H1 (cell line): ENCODE data around the gene TYSND1. TPM values are rescaled to one million over a fixed set of nuclear protein-coding genes. Genes with fewer than 3 reads are reported as not detected.

ENCODE experiments used
- SIN3A ChIP-seq, 2 experiments: IDR thresholded peaks in 1 of 2; conservative IDR thresholded peaks in 1 of 2; 2 replicates each; pipeline ENCODE4 v1.6.1; 2011 to 2012; ENCODE audit warnings: low read length in 2 of 2, improper control_type of control experiment in 1 of 2, low read depth in 1 of 2, mild to moderate bottlenecking in 1 of 2
- SP1 ChIP-seq: IDR thresholded peaks from 2 replicates; pipeline ENCODE4 v1.6.1; 2011; ENCODE audit warnings: low read depth, low read length
- polyA plus RNA-seq, 7 experiments: library from polyadenylated mRNA; depleted of rRNA in 3 of 7; stranded (reverse) in 5 of 7; unstranded in 2 of 7; fragments of >200 nt in 5 of 7; fragments of 200-250 nt in 2 of 7; gene quantifications; 1 replicate in 5 of 7; 2 replicates in 1 of 7; 4 replicates in 1 of 7; pipeline versions ENCODE4 v1.2.1 to v1.2.3, GENCODE V29; 2011 to 2013; ENCODE audit warnings: missing spikeins in 2 of 7, mixed read lengths in 2 of 7
- total RNA-seq: library from RNA; stranded (reverse); fragmentation: NEBNext Ultra II Directional; extraction: Animal tissue kit (Norgen Biotek cat#: 25700); gene quantifications from 2 replicates; pipeline ENCODE4 v1.2.1, GENCODE V29; 2021
- TF ChIP-seq, protein P1 (sequence below): IDR thresholded peaks from 2 replicates; pipeline ENCODE4 v1.6.1; 2012; ENCODE audit warnings: inconsistent platforms

TYSND1 gene
- total and polyA plus RNA-seq, 2 of the 8 experiments (the other 6 are each of a cell fraction or from before 2014, with no cell fraction given): 11.9 to 15.0 TPM

DNA sequence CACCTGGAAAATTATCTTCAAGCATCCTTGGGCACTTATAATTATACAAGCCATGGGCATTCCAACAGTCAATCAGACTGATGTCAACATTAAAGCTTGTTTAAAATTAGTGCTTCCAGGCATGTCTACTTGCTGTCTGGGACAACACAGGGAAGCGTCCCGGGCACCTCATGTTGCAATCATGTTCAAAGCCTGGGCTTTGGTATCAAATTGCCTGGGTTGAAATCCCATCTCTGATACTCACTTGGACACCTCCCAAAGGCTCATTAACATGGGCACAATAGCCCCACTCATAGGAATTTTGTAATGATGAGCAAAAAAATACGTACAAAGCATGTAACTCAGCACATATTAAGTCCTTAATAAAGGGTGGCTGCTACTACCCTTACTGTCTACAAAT is 28.3 kb downstream of the TYSND1 start (continued):
- TF ChIP-seq SIN3A (conservative IDR thresholded peaks at IDR 0.05 in 1 of 2, IDR thresholded peaks at IDR 0.05 in 1 of 2; ENCODE audit: low read depth in 1 of 2, low read length in 2 of 2) (no peak), SP1 (no peak)
- TF ChIP-seq, protein P1, sequence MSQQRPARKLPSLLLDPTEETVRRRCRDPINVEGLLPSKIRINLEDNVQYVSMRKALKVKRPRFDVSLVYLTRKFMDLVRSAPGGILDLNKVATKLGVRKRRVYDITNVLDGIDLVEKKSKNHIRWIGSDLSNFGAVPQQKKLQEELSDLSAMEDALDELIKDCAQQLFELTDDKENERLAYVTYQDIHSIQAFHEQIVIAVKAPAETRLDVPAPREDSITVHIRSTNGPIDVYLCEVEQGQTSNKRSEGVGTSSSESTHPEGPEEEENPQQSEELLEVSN: no peak
